Measurements from ENCODE around the gene KRTAP10-12. TPM values are rescaled to one million over a fixed set of nuclear protein-coding genes. Genes with fewer than 3 reads are reported as not detected.
A peak's percentile ranks its signal among the peaks of the same experiment; 100 is the strongest.
"Not testable (repeated sequence)": the region's sequence is repeated elsewhere in the genome, so short reads cannot be mapped to it uniquely, and the experiment has no call there.

KRTAP10-12 gene
- total RNA-seq, 2 donors from 2014 or later = not detected

DNA sequence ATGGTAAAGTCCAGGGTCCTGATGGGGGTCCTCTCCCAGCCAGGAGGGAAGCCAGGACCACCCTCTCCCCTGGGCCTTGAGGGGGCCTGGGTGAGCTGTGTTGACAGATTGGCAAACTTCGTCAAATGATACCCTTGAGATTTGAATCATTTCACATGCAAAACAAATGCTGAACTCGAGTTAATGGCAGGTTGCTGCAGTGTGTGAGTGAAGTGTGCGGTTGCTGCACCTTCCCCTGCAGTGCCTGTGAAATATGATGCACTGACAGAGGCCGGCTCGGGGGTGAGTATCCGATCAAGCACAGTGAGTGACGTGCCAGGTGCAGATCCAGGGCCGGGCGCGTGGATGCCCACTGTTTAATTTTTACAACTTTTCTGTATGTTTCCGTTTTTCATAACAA is 9.3 kb upstream of the KRTAP10-12 start:
- ATAC-seq = no peak
- Mint-ChIP-seq H3K9me3 (peaks cover 3 to 4% of the 10 kb centered on the region in 2 donors), H3K36me3 (peaks cover 0 to 5% of the 10 kb centered on the region in 2 donors), H3K27ac (peak overlapping the region in 1 of 2 donors; percentile 90)
- no peak for DNase-seq (ENCODE audit: low spot score in 2 of 2)

DNA sequence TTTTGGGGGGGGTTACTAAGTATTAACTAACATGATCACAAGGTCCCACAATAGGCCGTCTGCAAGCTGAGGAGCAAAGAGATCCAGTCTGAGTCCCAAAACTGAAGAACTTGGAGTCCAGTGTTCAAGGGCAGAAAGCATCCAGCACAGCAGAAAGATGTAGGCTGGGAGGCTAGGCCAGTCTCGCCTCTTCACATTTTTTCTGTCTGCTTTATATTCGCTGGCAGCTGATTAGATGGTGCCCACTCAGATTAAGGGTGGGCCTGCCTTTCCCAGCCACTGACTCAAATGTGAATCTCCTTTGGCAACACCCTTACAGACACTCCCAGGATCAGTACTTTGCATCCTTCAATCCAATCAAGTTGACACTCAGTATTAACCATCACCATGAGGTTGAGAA is 7.2 kb upstream of the KRTAP10-12 start:
- Mint-ChIP-seq H3K9me3 (peaks cover 7 to 13% of the 10 kb centered on the region in 2 donors), H3K36me3 (peaks cover 0 to 10% of the 10 kb centered on the region in 2 donors)
- not testable (repeated sequence) for ATAC-seq; DNase-seq (ENCODE audit: low spot score in 2 of 2); H3K27ac Mint-ChIP-seq

DNA sequence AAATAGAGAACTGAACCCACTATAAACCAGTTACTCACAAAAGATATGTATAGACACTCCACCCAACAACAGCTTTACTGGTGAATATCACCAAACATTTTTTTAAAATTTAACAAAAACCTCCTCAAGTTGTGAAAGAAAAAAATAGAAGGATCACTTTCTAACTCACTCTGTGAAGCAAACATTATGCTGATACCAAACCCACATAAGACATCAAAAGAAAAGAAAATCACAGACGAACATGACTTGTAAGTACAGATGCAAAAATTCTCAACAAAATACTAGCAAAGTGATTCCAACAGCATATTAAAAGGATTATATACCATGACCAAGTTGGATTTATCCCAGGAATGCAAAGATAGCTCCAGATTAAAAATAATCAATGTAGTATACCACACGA is 5.3 kb upstream of the KRTAP10-12 start:
- peaks cover 7 to 13% of the 10 kb centered on the region in 2 donors for H3K9me3 Mint-ChIP-seq
- H3K27ac Mint-ChIP-seq = no peak overlapping the region
- ATAC-seq (no peak), DNase-seq (ENCODE audit: low spot score in 2 of 2) (no peak)
- H3K36me3 Mint-ChIP-seq = peaks cover 0 to 10% of the 10 kb centered on the region in 2 donors

DNA sequence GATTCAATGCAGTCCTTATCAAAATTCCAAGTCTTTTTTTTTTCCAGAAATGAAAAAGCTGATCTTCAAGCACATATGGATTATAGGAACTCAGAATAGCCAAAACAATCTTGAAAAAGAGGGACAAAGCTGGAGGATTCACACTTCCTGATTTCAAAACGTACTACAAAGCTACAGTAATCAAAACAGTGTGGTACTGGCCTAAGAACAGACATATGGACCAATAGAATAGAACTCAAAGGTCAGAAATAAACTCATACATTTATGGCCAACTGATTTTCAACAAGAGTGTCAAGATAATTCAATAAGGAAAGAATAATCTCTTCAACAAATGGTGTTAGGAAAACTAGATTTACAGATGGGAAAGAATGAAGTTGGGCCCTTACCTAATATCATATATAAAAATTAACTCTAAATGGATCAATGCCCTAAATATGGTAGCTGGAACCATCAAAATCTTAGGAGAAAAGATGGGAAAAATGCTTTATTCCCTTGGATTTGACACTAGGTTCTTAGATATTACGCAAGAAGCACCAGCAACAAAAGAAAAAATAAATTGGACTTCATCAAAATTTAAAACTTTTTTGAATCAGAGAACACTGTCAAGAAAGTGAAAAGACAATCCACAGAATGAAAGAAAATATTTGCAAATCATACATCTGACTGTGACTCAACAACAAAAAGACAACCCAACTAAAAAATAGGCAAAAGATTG is 4.0 kb upstream of the KRTAP10-12 start:
- ATAC-seq = no peak
- Mint-ChIP-seq H3K27ac (no peak overlapping the region), H3K9me3 (peaks cover 7 to 13% of the 10 kb centered on the region in 2 donors), H3K36me3 (peaks cover 0 to 10% of the 10 kb centered on the region in 2 donors)
- no peak for DNase-seq (ENCODE audit: low spot score in 2 of 2)

DNA sequence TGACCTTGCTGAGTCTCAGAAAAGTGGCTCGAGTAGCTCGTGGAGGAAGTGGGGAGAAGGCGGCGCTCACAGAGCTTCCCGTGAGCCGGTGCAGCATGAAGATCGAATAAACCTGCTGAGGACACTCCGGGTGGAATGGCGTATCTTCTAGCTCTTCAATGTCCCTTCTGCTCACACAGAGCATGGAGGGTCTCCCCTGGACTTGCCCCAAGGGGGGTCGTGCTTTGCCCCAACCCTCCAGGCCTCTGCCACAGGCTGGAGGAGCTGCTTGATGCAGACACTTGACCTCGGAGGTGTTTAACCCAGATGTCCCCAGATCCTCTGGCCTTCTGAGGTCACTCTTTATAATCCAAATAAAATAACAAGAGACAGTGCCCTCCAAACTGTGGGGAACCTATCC is 2.2 kb upstream of the KRTAP10-12 start:
- peak in 1 of 2 donors; percentile 35 for DNase-seq (ENCODE audit: low spot score in 2 of 2)
- peaks cover 0 to 10% of the 10 kb centered on the region in 2 donors for H3K36me3 Mint-ChIP-seq
- H3K9me3 Mint-ChIP-seq = peaks cover 7 to 13% of the 10 kb centered on the region in 2 donors
- ATAC-seq = no peak
- H3K27ac Mint-ChIP-seq = no peak overlapping the region

DNA sequence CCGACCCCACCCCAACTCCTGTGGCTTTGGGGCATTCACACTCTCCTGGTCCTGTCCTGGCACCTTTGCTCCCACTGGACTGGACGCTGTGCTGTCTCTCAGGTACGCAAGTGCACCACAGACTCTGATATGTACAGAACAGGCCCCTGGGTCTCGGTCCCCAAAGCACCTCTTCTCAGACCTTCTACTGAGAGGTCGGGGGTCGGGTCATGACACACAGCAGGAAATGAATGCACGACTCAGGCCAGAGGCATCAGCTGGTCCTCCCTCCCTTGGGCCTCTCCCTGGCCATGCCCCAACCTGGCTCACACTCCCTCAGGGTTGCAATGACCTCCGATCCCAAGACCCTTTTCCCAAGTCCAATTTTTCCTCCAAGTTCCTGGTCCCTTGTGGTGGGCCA is 1.8 kb upstream of the KRTAP10-12 start:
- DNase-seq (ENCODE audit: low spot score in 2 of 2) (no peak), ATAC-seq (no peak)
- Mint-ChIP-seq H3K27ac (no peak overlapping the region), H3K9me3 (peaks cover 7 to 13% of the 10 kb centered on the region in 2 donors), H3K36me3 (peaks cover 0 to 10% of the 10 kb centered on the region in 2 donors)

DNA sequence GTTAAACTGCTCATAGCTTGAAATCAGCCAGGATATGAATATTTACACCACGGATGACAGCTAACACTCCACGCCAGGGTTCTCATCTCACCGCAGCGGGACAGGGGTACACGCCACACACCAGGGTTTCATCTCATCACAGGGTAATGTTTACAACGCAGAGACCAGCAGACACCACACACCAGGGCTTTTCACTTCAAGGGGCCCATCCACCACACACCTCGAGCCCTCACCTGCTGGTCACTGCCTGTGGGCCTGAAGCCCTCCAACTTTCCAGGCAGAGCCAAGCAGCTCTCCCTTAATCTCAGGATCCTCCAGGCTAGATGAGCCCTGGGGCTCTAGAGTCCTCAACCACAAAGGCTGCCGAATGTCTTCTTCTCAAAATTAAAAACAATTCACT is 1.3 kb upstream of the KRTAP10-12 start:
- DNase-seq (ENCODE audit: low spot score in 2 of 2) = no peak
- Mint-ChIP-seq H3K9me3 (peaks cover 7 to 13% of the 10 kb centered on the region in 2 donors), H3K36me3 (peaks cover 0 to 10% of the 10 kb centered on the region in 2 donors)

DNA sequence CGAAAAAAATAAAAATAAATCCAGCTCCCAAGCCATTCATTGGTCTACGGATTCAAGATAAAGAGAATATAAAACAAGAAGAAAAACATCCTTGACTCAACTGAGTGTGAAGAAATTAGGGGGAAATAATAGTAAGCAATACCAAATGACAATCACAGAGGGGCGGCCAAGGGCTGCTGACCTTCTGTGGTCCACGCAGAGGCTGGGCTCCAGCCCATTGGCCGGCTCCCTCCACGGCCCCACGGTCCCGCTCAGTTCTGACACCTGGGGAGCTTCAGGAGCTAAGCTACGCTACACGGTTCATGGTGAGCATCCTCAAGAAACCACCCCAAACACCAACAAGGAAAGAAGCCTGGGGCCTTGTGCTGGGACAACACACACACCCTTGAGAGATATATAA is 400 bp upstream of the KRTAP10-12 start:
- H3K27ac Mint-ChIP-seq = no peak overlapping the region
- DNase-seq (ENCODE audit: low spot score in 2 of 2) = no peak
- H3K9me3 Mint-ChIP-seq = peaks cover 7 to 13% of the 10 kb centered on the region in 2 donors
- H3K36me3 Mint-ChIP-seq = peaks cover 0 to 10% of the 10 kb centered on the region in 2 donors
- ATAC-seq = no peak

More for the DNA sequence above, 1.3 kb upstream of the KRTAP10-12 start:
- no peak for ATAC-seq
- no peak overlapping the region for H3K27ac Mint-ChIP-seq

DNA sequence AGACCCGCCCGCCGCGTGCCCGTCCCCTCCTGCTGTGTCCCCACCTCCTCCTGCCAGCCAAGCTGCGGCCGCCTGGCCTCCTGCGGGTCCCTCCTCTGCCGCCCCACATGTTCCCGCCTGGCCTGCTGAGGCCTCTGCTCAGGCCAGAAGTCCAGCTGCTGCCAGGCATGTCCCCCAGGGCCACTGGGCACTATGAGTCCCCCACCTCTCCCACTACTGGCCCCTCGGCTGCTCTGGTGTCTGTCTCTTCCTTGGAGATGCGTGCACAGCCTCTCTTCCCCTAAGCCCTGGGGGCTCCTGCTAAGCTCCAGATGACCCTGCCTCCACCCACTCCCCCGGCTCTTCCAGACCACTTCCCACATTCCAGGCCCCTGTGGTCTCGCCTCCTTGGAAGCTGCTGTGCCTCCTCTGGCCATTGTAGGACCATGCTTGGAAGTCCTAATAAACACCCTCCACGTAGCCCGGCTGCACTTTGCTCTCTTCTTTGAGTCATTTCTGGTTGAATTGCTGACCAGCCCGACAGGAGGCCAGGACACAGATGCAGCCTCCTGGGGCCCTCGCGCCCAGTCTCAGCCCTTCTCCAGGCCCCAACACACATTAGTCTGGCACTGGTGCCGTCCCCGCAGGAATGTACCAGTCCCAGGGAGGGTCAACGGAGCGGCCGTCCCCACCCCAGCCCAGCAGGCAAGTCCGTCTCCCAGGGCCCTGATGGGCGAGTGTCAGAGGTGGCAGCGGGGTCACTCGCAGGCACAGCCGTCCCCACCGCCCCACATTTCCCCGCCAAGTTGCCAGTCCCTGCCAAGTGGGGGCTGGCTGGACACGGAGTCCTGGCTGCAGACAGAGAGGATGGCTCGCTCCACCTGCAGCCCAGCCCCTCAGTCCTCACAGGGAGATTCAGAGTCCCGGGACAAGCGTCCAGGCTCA is 1.1 kb downstream of the KRTAP10-12 start:
- DNase-seq (ENCODE audit: low spot score in 2 of 2) (no peak), ATAC-seq (no peak)
- Mint-ChIP-seq H3K27ac (no peak overlapping the region), H3K36me3 (peaks cover 0 to 1% of the 10 kb centered on the region in 2 donors), H3K9me3 (peaks cover 2 to 10% of the 10 kb centered on the region in 2 donors)

DNA sequence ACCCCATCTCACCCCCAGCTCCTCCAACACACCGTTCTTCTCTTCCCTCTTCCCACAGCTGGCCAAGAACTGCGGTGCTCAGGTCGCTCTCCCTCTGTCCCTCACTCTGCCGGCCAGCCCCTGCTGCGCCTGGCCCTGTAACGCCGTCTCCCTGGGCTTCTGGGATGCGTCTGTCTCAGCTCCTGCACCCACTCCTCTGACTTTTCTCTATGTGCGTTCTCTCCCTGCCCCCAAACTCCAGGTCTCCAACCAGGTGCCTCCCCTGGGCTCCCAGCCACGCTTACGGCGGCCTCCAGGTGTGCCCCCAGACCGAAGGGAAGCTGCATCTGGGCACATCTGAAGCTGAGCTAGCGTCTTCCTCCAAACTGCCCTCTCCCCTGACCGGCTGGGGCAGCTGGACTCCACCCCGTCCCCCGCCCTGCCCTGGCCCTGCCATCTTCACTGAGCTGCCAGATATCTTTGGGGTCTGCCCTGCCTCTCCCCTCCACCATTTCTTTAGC is 2.6 kb downstream of the KRTAP10-12 start:
- Mint-ChIP-seq H3K27ac (no peak overlapping the region), H3K9me3 (peaks cover 0 to 2% of the 10 kb centered on the region in 2 donors), H3K36me3 (peaks cover 2 to 3% of the 10 kb centered on the region in 2 donors)
- DNase-seq (ENCODE audit: low spot score in 2 of 2) (no peak), ATAC-seq (no peak)

DNA sequence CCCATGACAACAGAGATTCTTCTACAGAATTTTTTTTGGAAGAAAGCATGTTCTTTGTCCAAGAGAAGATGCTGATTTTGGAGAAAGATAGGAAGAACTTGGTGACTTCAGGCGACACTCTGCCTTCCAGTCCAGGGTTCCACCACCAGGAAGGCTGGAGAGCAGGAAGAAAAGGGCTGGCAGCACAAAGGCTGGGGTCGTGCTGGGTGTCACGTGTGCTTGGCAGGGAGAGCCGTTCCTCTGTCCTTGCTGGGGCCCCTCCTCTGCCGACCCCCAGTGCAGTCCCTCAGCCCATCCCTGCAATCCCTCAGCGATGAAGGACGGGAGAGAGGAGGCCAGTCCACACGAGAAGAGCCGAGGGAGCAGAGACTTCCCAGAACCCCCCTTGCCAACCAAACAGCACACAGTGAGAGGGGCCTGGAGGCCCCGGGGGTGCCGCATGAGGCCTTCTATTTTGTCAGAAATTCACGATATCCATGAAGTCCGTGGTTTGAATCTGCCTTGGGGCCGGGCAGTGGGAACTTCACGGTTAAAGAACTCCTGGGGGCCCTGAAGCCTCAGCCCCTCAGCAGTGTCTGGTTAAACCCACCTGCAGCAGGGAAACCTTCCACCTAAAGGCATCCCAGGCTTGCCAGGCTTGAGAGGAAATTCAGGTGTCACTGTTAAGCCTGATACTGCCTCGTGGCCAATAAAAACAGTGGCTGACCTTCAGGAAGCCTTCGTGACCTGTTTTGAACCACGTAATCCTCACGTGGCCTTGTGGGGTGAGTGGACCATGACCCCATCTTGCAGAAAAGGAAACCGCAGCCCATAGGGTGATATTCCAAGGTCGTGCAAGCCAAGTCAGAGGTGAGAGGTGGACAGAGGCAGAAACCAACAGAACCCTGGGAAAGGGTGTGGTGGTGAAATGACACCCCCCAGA is 3.4 kb downstream of the KRTAP10-12 start:
- Mint-ChIP-seq H3K27ac (no peak overlapping the region), H3K36me3 (peaks cover 10 to 11% of the 10 kb centered on the region in 2 donors)

DNA sequence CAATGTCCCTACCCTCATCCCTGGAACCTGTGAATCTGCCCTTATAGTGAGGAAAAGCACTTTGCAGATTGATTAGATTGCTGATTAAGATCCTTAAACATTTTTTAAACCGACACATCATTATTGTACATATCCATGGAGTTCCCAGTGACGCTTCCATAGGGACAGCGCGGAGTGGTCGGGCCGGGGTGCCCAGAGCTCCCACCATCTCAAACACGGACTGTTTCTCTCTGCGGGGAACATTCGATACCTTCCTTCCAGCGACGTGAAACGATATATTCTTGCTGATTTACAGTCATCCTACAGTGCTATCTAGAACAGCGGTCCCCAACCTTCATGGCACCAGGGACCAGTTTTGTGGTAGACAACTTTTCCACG is 4.0 kb downstream of the KRTAP10-12 start:
- DNase-seq (ENCODE audit: low spot score in 2 of 2) (no peak), ATAC-seq (no peak)
- Mint-ChIP-seq H3K9me3 (peaks cover 5 to 14% of the 10 kb centered on the region in 2 donors), H3K27ac (no peak overlapping the region), H3K36me3 (peaks cover 16 to 17% of the 10 kb centered on the region in 2 donors)

More for the DNA sequence above, 3.4 kb downstream of the KRTAP10-12 start:
- H3K9me3 Mint-ChIP-seq = peaks cover 0 to 10% of the 10 kb centered on the region in 2 donors
- ATAC-seq (no peak), DNase-seq (ENCODE audit: low spot score in 2 of 2) (no peak)

DNA sequence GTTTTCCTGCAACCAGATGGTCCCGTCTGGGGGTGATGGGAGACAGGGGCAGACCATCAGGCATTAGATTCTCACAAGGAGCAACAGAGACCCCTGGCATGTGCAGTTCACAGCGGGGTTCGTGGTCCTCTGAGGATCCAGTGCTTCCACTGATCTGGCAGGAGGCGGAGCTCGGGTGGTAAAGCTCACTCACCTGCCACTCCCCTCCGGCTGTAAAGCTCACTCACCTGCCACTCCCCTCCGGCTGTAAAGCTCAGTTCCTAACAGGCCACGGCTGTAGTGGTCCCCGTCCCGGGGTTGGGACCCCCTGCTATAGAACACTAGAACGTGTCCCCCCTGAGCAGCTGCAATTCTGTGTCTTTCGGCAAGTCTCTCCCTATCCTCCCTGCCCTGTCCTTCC is 4.6 kb downstream of the KRTAP10-12 start:
- H3K27ac Mint-ChIP-seq = no peak overlapping the region
- peaks cover 7 to 14% of the 10 kb centered on the region in 2 donors for H3K9me3 Mint-ChIP-seq
- ATAC-seq (no peak), DNase-seq (ENCODE audit: low spot score in 2 of 2) (no peak)
- H3K36me3 Mint-ChIP-seq = peaks cover 21% of the 10 kb centered on the region in 2 donors

DNA sequence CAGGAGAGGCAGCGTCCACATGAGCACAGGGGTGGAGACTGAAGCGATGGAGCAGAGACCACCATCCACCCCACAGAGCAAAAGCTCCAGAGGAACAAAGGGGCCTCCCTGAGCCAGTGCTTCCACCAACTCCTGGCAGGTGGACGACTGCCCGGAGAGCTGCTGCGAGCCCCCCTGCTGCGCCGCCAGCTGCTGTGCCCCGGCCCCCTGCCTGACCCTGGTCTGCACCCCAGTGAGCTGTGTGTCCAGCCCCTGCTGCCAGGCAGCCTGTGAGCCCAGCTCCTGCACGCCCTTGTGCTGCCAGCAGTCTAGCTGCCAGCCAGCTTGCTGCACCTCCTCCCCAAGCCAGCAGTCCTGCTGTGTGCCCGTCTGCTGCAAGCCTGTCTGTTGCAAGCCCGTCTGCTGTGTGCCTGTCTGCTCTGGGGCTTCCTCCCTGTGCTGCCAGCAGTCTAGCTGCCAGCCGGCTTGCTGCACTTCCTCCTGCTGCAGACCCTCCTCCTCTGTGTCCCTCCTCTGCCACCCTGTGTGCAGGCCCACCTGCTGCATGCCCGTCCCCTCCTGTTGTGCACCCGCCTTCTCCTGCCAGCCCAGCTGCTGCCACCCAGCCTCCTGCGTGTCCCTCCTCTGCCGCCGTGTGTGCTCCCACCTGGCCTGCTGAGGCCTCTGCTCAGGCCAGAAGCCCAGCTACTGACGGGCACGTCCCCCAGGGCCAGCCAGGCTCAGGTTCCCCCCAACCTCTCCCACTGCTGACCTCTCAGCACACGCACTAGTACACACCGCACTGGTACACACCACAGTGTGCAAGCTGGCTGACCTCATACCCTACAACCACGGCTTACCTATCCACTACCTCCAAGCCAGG is 5.4 kb downstream of the KRTAP10-12 start:
- Mint-ChIP-seq H3K36me3 (peaks cover 21% of the 10 kb centered on the region in 2 donors), H3K9me3 (peaks cover 7 to 14% of the 10 kb centered on the region in 2 donors), H3K27ac (no peak overlapping the region)
- no peak for ATAC-seq
- DNase-seq (ENCODE audit: low spot score in 2 of 2) = no peak

DNA sequence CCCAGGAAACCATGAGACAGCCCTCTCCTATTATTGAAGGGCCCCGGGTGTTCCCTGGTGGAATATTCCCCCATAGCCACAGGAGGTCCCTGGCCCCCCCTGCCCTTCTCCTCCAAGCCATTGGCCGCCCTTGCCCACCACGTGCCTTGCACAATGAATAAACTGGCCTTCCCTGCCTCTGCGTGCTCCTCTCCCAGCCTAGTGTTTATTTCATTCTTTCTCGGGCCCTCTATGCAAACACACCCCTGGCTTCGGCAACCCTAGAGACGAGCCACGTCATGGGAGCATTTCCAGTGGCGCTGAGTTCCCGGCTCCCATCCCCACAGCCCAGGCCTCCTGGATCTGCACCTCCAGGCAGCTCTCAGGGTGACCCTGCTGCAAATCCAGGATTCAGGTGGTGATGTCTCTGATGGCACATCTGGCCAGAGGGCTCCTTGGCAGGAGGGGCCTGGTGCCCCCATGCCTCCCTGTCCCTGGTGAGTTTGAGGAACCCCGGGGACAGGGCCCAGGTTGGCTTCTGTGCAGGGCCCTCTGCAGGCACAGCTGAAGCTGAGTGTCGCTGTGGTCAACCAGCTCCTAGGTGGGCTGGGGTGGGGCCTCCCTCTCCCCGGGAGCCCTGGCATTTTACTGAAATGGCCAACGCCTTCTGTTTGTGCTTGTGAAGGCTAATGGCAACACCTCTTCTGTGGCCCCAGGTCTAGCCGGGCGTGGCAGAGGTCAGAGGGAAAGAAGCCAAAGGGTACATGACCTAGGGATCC is 6.2 kb downstream of the KRTAP10-12 start:
- Mint-ChIP-seq H3K36me3 (peaks cover 21% of the 10 kb centered on the region in 2 donors), H3K27ac (no peak overlapping the region)
- no peak for DNase-seq (ENCODE audit: low spot score in 2 of 2)

More for the DNA sequence above, 6.2 kb downstream of the KRTAP10-12 start:
- no peak for ATAC-seq
- H3K9me3 Mint-ChIP-seq = peaks cover 7 to 14% of the 10 kb centered on the region in 2 donors

Measured in activated naive CD4-positive, alpha-beta T cell treated with anti-CD3 and anti-CD28 coated beads, Interleukin-2, amount 50 U/mL, for 72 hours (primary cell).